ENCODE data around the gene SEM1. TPM values are rescaled to one million over a fixed set of nuclear protein-coding genes. Genes with fewer than 3 reads are reported as not detected.
"Not testable (repeated sequence)": the region's sequence is repeated elsewhere in the genome, so short reads cannot be mapped to it uniquely, and the experiment has no call there.

The SEM1 gene
- 171 TPM for polyA plus RNA-seq (2013, experiment 1 of 2)
- polyA plus RNA-seq (2013, experiment 2 of 2), result 160 TPM

DNA sequence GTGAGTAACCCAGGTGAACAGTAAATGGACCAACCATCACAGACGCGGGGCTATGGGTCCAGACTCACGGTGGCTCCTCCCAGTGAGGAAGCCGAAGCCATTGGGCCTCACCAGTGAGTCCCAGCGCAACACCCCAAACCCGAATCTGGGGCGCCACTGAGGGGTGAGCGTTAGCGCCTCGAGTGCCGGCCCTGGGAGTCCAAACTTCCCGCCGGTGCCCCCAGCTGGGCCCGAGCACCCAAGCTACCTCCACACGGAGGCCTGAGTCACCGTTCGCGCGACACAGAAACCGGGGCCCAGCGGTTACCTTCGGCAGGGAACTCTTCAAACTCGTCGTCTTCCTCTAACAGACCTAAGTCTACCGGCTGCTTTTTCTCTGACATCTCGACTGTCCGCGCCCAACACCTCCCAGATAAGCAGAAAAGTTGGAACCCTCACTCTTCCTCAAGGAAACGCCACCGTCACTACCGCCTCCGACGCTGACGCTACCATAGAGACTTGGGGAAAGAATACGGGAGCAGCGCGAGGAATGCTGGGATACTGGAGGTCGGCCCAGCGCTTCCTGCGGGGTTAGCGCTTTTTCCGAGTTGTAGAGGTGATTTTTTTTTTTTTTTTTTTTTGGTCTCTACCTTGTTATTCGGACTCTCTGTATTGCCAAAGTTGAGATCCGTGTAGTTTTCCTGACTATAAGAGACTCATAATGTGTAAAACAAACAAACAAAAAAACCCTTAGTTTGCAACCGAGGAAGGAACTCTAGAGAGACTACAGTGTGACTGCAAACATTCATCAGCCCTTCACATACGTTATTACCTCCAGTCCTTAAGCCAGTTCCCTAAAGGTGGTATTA, at the start of gene SEM1:
TSS of gene SEM1 (minus strand) at position 466 of the 848 bp plus-strand sequence. CDS start at position 383, 83 bp downstream.
- Histone ChIP-seq H3K9me3 (ENCODE audit: control insufficient read depth, low read length) (no peaks in the 10 kb centered on the region), H3K36me3 (ENCODE audit: control insufficient read depth, insufficient read depth, low read length) (peaks cover 11% of the 10 kb centered on the region), H3K27ac (ENCODE audit: low read depth, low read length, severe bottlenecking) (peak within 1 kb of the TSS; percentile 93), H3K4me1 (ENCODE audit: control insufficient read depth, insufficient read depth, low read length, poor library complexity, severe bottlenecking) (peaks cover 3% of the 10 kb centered on the region), H3K4me3 (ENCODE audit: extremely low read depth, insufficient read depth, low read length, poor library complexity, severe bottlenecking) (peak within 1 kb of the TSS; percentile 78)
- WGBS, 2 experiments (ENCODE audit: insufficient coverage in 2 of 2), result 1 to 5% methylated on average over 28 to 35 of the region's 46 CpGs

DNA sequence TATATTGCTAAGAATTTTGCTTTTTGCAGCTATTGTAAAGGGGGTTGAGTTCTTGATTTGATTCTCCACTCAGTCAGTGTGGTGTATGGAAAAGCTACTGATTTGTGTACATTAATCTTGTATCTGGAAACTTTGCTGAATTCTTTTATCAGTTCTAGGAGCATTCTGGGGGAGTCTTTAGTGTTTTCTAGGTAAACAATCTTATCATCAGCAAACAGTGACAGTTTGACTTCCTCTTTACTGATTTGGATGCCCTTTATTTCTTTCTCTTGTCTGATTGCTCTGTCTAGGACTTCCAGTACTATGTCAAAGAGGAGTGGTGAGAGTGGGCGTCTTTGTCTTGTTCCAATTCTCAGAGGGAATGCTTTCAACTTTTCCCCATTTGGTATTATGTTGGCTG, 48.2 kb upstream of the SEM1 start:
- H3K27ac ChIP-seq (ENCODE audit: low read depth, low read length, severe bottlenecking); H3K36me3 ChIP-seq (ENCODE audit: control insufficient read depth, insufficient read depth, low read length); H3K9me3 ChIP-seq (ENCODE audit: control insufficient read depth, low read length); H3K4me1 ChIP-seq (ENCODE audit: control insufficient read depth, insufficient read depth, low read length, poor library complexity, severe bottlenecking); H3K4me3 ChIP-seq (ENCODE audit: extremely low read depth, insufficient read depth, low read length, poor library complexity, severe bottlenecking): not testable (repeated sequence)
- WGBS, 2 experiments (ENCODE audit: insufficient coverage in 2 of 2), result no CpG with 5 or more reads among the region's 1 CpG

DNA sequence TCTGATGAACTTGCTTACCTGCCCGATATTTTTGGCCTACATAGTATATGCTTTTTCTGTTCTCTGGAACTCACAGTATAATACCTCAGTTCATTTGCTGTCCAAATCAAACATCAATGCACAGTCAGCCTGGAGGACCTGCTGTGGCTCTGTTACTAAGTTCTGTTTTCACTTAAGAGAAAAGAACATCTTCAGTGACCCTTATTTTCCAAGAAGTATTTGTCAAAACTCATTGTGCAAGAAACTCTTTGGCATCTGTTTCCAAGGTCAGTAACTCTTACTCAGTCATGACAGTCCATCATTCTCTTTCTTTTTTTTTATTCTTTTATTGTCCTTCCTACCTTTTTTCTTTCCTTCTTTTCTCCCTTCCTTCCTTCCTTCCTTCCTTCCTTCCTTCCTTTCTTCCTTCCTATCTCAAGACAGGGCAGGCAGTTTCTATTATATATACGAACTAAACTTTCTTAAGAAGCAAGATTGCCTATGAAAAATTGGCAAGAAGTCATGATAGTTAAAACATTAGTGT, 37.8 kb upstream of the SEM1 start:
- Histone ChIP-seq H3K9me3 (ENCODE audit: control insufficient read depth, low read length) (peaks cover 4% of the 10 kb centered on the region), H3K4me1 (ENCODE audit: control insufficient read depth, insufficient read depth, low read length, poor library complexity, severe bottlenecking) (no peaks in the 10 kb centered on the region), H3K36me3 (ENCODE audit: control insufficient read depth, insufficient read depth, low read length) (no peaks in the 10 kb centered on the region), H3K4me3 (ENCODE audit: extremely low read depth, insufficient read depth, low read length, poor library complexity, severe bottlenecking) (no peak overlapping the region), H3K27ac (ENCODE audit: low read depth, low read length, severe bottlenecking) (no peak overlapping the region)
- 100% methylated on average over 1 of the region's 2 CpGs for WGBS, 2 experiments (ENCODE audit: insufficient coverage in 2 of 2)

DNA sequence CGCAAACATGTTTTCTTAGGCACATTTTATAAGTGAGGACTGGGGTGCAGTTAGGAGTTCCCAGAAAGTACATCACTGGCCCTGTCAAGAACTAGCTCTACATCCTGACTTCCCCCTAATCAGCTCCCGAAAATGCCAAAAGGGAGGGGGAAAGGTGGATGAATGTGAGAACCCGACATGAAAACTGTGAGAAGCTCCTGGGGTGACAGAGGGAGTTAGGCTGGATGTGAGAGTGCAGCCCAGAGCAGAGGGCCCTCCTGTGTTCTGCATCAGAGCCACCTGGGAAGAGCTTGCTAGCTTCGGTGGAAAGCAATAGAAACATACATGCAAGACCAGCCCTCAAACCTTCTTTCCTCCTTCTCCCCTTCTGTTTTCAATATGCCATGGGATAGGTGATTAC, 30.5 kb upstream of the SEM1 start:
- Histone ChIP-seq H3K4me3 (ENCODE audit: extremely low read depth, insufficient read depth, low read length, poor library complexity, severe bottlenecking) (no peak overlapping the region), H3K9me3 (ENCODE audit: control insufficient read depth, low read length) (no peaks in the 10 kb centered on the region), H3K4me1 (ENCODE audit: control insufficient read depth, insufficient read depth, low read length, poor library complexity, severe bottlenecking) (peaks cover 4% of the 10 kb centered on the region), H3K27ac (ENCODE audit: low read depth, low read length, severe bottlenecking) (no peak overlapping the region), H3K36me3 (ENCODE audit: control insufficient read depth, insufficient read depth, low read length) (no peaks in the 10 kb centered on the region)
- WGBS, 2 experiments (ENCODE audit: insufficient coverage in 2 of 2), result 40 to 50% methylated on average over 2 of the region's 4 CpGs

DNA sequence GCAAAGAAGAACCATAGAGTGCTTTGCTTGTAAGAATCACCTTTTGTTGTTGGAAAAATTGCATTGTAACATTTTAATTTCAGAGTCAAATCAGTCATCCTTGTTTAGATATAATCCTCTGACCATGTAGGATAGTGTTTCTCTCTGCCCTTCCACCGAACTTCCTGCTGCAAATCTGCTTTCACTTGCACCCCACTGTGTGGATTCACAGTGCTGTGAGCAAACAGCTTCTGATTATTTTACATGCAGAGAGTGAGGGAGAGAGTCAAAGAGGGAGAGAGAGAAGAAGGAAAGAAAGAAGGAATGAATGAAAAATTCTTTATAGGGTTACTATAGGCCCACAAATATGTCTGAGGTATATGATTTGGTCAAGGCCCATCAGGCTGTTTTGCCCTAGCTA, 30.0 kb upstream of the SEM1 start:
- Histone ChIP-seq H3K4me3 (ENCODE audit: extremely low read depth, insufficient read depth, low read length, poor library complexity, severe bottlenecking) (no peak overlapping the region), H3K36me3 (ENCODE audit: control insufficient read depth, insufficient read depth, low read length) (no peaks in the 10 kb centered on the region), H3K9me3 (ENCODE audit: control insufficient read depth, low read length) (no peaks in the 10 kb centered on the region), H3K27ac (ENCODE audit: low read depth, low read length, severe bottlenecking) (no peak overlapping the region), H3K4me1 (ENCODE audit: control insufficient read depth, insufficient read depth, low read length, poor library complexity, severe bottlenecking) (peaks cover 4% of the 10 kb centered on the region)
- no CpG with 5 or more reads among the region's 1 CpG for WGBS, 2 experiments (ENCODE audit: insufficient coverage in 2 of 2)

DNA sequence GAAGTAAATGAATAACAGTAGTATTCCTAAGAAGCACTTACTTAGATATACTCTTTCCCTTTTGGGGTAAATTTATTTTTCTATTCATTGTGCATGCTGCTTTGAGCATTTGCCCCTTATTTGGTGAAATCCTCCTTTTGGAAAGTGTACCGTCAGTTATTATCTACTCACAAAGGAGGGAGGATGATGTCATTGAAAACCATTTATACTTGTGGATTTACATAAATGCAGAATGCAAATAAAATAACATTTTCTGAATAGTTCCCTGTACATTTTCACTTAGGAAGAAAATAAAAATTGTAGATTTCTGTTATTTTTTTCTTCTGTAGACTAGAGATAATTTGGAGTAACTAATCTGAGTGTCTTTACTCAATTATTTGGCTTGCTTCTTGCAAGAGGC, 29.5 kb upstream of the SEM1 start:
- Histone ChIP-seq H3K27ac (ENCODE audit: low read depth, low read length, severe bottlenecking) (no peak overlapping the region), H3K36me3 (ENCODE audit: control insufficient read depth, insufficient read depth, low read length) (no peaks in the 10 kb centered on the region), H3K4me1 (ENCODE audit: control insufficient read depth, insufficient read depth, low read length, poor library complexity, severe bottlenecking) (peaks cover 4% of the 10 kb centered on the region), H3K4me3 (ENCODE audit: extremely low read depth, insufficient read depth, low read length, poor library complexity, severe bottlenecking) (no peak overlapping the region), H3K9me3 (ENCODE audit: control insufficient read depth, low read length) (no peaks in the 10 kb centered on the region)
- no CpG with 5 or more reads among the region's 1 CpG for WGBS, 2 experiments (ENCODE audit: insufficient coverage in 2 of 2)

DNA sequence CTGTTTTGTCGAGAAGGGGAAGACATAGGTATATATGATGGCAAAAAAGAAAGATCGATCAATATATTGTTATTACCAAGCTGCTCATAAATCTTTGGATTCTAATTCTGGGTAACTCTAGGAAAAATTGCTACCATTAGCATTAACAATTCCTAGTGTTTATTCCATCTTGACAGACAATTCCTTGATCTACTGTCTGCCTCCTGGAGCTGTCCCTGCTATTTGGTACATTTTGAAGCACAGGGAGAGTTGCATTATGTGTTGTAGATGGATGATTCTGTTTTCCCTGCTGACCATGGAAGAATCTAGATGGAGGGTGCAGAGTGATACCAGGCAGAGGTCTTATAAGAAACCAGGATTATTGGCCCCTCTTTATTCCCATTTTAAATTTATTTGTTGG, 29.1 kb upstream of the SEM1 start:
- H3K27ac ChIP-seq (ENCODE audit: low read depth, low read length, severe bottlenecking), result no peak overlapping the region
- no peaks in the 10 kb centered on the region for H3K9me3 ChIP-seq (ENCODE audit: control insufficient read depth, low read length)
- 83% methylated on average over 1 of the region's 2 CpGs; no CpG with 5 or more reads in 1 of the 2 experiments for WGBS, 2 experiments (ENCODE audit: insufficient coverage in 2 of 2)
- H3K36me3 ChIP-seq (ENCODE audit: control insufficient read depth, insufficient read depth, low read length), result no peaks in the 10 kb centered on the region
- peaks cover 4% of the 10 kb centered on the region for H3K4me1 ChIP-seq (ENCODE audit: control insufficient read depth, insufficient read depth, low read length, poor library complexity, severe bottlenecking)
- no peak overlapping the region for H3K4me3 ChIP-seq (ENCODE audit: extremely low read depth, insufficient read depth, low read length, poor library complexity, severe bottlenecking)

DNA sequence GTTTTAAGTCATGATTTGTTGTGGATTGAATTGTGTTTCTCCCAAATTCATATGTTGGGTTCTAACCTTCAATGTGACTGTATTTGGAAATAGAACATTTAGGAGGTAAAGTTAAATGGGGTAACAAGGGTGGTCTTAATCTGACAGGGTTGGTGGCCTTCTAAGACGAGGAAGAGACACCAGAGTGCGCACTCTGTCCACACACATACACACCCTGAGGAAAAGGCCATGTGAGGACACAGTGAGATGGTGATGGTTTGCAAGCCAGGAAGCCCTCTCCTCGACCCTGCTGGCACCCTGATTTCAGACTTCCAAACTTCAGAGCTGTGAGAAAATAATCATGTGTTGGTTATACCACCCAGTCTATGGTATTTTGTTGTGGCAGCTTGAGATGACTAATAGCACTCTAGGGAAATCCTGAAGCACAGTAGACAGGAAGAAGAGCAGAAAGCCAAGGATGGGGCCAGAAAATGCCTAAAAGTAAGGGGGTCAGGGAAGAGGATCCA, 28.0 kb upstream of the SEM1 start:
- no peaks in the 10 kb centered on the region for H3K36me3 ChIP-seq (ENCODE audit: control insufficient read depth, insufficient read depth, low read length)
- H3K4me3 ChIP-seq (ENCODE audit: extremely low read depth, insufficient read depth, low read length, poor library complexity, severe bottlenecking), result no peak overlapping the region
- no peak overlapping the region for H3K27ac ChIP-seq (ENCODE audit: low read depth, low read length, severe bottlenecking)
- 67% methylated on average over 1 of the region's 3 CpGs; no CpG with 5 or more reads in 1 of the 2 experiments for WGBS, 2 experiments (ENCODE audit: insufficient coverage in 2 of 2)
- H3K4me1 ChIP-seq (ENCODE audit: control insufficient read depth, insufficient read depth, low read length, poor library complexity, severe bottlenecking), result peaks cover 4% of the 10 kb centered on the region
- no peaks in the 10 kb centered on the region for H3K9me3 ChIP-seq (ENCODE audit: control insufficient read depth, low read length)

DNA sequence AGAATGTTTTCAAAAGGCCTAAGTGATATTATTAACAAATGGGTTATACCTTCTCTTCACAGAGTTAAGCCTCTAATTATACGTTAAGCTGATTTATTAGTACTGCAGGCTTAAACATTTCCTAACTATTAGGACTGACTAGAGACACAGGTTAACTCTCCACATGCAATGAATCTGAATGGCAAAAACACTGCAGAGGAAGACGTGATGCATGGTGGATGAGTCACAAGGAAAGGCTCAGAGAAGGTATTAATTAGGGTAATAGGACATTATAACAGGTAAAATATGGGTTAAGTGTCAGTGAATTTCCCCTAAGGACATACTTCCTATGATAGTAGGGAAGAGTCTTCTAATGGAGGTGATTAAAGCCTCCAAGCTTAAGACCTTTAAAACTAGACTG, 24.7 kb upstream of the SEM1 start:
- Histone ChIP-seq H3K4me3 (ENCODE audit: extremely low read depth, insufficient read depth, low read length, poor library complexity, severe bottlenecking) (no peak overlapping the region), H3K4me1 (ENCODE audit: control insufficient read depth, insufficient read depth, low read length, poor library complexity, severe bottlenecking) (peaks cover 4% of the 10 kb centered on the region), H3K36me3 (ENCODE audit: control insufficient read depth, insufficient read depth, low read length) (no peaks in the 10 kb centered on the region), H3K9me3 (ENCODE audit: control insufficient read depth, low read length) (no peaks in the 10 kb centered on the region), H3K27ac (ENCODE audit: low read depth, low read length, severe bottlenecking) (no peak overlapping the region)
- WGBS, 2 experiments (ENCODE audit: insufficient coverage in 2 of 2), result 80% methylated on average over 1 of the region's 2 CpGs; no CpG with 5 or more reads in 1 of the 2 experiments

DNA sequence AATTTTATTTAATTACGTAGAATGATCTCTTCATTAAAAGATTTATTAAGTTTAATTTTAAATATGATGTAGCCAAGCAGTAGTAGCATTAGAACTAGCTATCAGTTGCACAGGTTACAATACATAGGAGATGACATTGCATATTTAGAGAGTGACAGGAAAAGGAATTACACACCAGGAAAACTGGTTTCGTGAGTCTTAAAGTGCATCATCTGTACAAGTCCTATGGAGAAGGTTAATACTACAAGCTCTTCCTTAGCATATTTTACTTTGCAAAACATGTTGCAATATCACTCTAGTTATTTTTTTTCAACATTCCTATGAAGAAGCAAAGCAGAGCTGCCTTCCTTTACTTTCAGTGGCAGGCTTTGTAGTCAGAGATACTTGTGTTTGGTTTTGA, 20.2 kb upstream of the SEM1 start:
- Histone ChIP-seq H3K27ac (ENCODE audit: low read depth, low read length, severe bottlenecking) (no peak overlapping the region), H3K36me3 (ENCODE audit: control insufficient read depth, insufficient read depth, low read length) (no peaks in the 10 kb centered on the region), H3K9me3 (ENCODE audit: control insufficient read depth, low read length) (no peaks in the 10 kb centered on the region), H3K4me3 (ENCODE audit: extremely low read depth, insufficient read depth, low read length, poor library complexity, severe bottlenecking) (no peak overlapping the region), H3K4me1 (ENCODE audit: control insufficient read depth, insufficient read depth, low read length, poor library complexity, severe bottlenecking) (no peaks in the 10 kb centered on the region)
- WGBS, 2 experiments (ENCODE audit: insufficient coverage in 2 of 2), result 100% methylated on average over 1 of the region's 2 CpGs; no CpG with 5 or more reads in 1 of the 2 experiments

DNA sequence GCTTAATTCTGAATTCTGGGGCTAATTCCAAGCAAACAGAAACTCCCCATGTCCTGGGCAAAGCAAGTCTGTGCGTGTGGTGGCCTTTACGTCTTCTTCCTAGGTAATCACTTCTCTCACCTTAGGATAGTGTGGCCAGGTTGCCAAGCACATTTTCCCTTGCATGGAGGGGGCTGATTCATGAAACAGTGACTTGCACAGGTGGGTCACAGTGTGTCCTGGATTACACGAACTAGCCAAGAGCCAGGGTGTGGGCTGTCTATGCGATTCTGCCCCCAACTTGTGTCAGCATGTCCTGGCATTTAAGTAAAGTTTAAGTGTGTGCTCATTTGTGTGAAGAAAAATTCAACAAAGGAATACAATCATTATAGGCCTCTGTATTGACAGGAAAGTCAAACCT, 18.5 kb upstream of the SEM1 start:
- Histone ChIP-seq H3K4me1 (ENCODE audit: control insufficient read depth, insufficient read depth, low read length, poor library complexity, severe bottlenecking) (no peaks in the 10 kb centered on the region), H3K9me3 (ENCODE audit: control insufficient read depth, low read length) (no peaks in the 10 kb centered on the region), H3K36me3 (ENCODE audit: control insufficient read depth, insufficient read depth, low read length) (no peaks in the 10 kb centered on the region), H3K27ac (ENCODE audit: low read depth, low read length, severe bottlenecking) (no peak overlapping the region), H3K4me3 (ENCODE audit: extremely low read depth, insufficient read depth, low read length, poor library complexity, severe bottlenecking) (no peak overlapping the region)
- 94% methylated on average over 2 to 3 of the region's 4 CpGs for WGBS, 2 experiments (ENCODE audit: insufficient coverage in 2 of 2)
